ENCODE data around the gene NDUFS8.

- TF ChIP-seq REST (IDR thresholded peaks at IDR 0.05; ENCODE audit: unreplicated experiment) (no peak), CTCF (conservative IDR thresholded peaks at IDR 0.05; ENCODE audit: low read depth in 2 of 2) (no peak)
These were observed 30.8 kb upstream of the NDUFS8 start for GRCh38 chr11:67999704-68000103.

Data from GM23338 (cell line).